LoVo (cell line): Measurements from ENCODE around the gene GUCY1A2.
"Not testable (repeated sequence)": the region's sequence is repeated elsewhere in the genome, so short reads cannot be mapped to it uniquely, and the experiment has no call there.

Experiments
- DNase-seq: peaks from one replicate; pipeline ENCODE4 v3.0.0-alpha.2; 2016; ENCODE audit warnings: low spot score

GUCY1A2 gene

GRCh38 chr11:106840146-106840545 is 178.1 kb downstream of the GUCY1A2 start:
- DNase-seq, result no peak

- DNase-seq, result no peak
These were observed 183.7 kb downstream of the GUCY1A2 start for GRCh38 chr11:106834567-106834966.

- no peak for DNase-seq
These were observed 189.3 kb downstream of the GUCY1A2 start for GRCh38 chr11:106828976-106829375.

GRCh38 chr11:106828576-106828975 is 189.7 kb downstream of the GUCY1A2 start:
- no peak for DNase-seq

GRCh38 chr11:106827687-106828086 is 190.6 kb downstream of the GUCY1A2 start:
- no peak for DNase-seq

GRCh38 chr11:106826558-106826957 is 191.7 kb downstream of the GUCY1A2 start:
- not testable (repeated sequence) for DNase-seq

GRCh38 chr11:106821826-106822225 is 196.4 kb downstream of the GUCY1A2 start:
- no peak for DNase-seq

- DNase-seq, result no peak
These were observed 197.0 kb downstream of the GUCY1A2 start for GRCh38 chr11:106821291-106821690.

GRCh38 chr11:106818443-106818842 is 199.8 kb downstream of the GUCY1A2 start:
- no peak for DNase-seq

GRCh38 chr11:106815209-106815608 is 203.1 kb downstream of the GUCY1A2 start:
- no peak for DNase-seq

GRCh38 chr11:106813806-106814205 is 204.5 kb downstream of the GUCY1A2 start:
- no peak for DNase-seq

GRCh38 chr11:106794058-106794457 is 224.2 kb downstream of the GUCY1A2 start:
- DNase-seq, result no peak

- DNase-seq, result no peak
These were observed 228.9 kb downstream of the GUCY1A2 start for GRCh38 chr11:106789406-106789805.

GRCh38 chr11:106787454-106787853 is 230.8 kb downstream of the GUCY1A2 start:
- no peak for DNase-seq

GRCh38 chr11:106785913-106786650 is 232.2 kb downstream of the GUCY1A2 start:
- no peak for DNase-seq

- not testable (repeated sequence) for DNase-seq
These were observed 241.0 kb downstream of the GUCY1A2 start for GRCh38 chr11:106777302-106777701.

- DNase-seq, result no peak
These were observed 247.7 kb downstream of the GUCY1A2 start for GRCh38 chr11:106770489-106771085.

GRCh38 chr11:106765469-106766258 is 252.6 kb downstream of the GUCY1A2 start:
- DNase-seq, result no peak

- no peak for DNase-seq
These were observed 254.8 kb downstream of the GUCY1A2 start for GRCh38 chr11:106763501-106763900.

- no peak for DNase-seq
These were observed 256.5 kb downstream of the GUCY1A2 start for GRCh38 chr11:106761745-106762144.

- no peak for DNase-seq
These were observed 257.0 kb downstream of the GUCY1A2 start for GRCh38 chr11:106761240-106761639.

- no peak for DNase-seq
These were observed 270.2 kb downstream of the GUCY1A2 start for GRCh38 chr11:106748059-106748458.

GRCh38 chr11:106745941-106746340 is 272.3 kb downstream of the GUCY1A2 start:
- no peak for DNase-seq
